H1 (cell line): ENCODE results near the gene CKAP4. TPM values are rescaled to one million over a fixed set of nuclear protein-coding genes. Genes with fewer than 3 reads are reported as not detected.

Experiments
- CTCF ChIA-PET: fragments of 300-600 bp; sonication (Branson Sonifier 250); formaldehyde crosslinking; loops from one replicate; lab custom pipeline; 2021; ENCODE audit not compliant: partially characterized antibody; lab: Charles Lee
- POLR2A ChIA-PET: fragments of 300-600 bp; sonication (Branson Sonifier 250); formaldehyde crosslinking; loops from one replicate; lab custom pipeline; 2021; ENCODE audit warnings: inconsistent platforms; ENCODE audit not compliant: partially characterized antibody; lab: Charles Lee
- DNase-seq, 2 experiments: peaks; one replicate each; pipeline versions ENCODE4 v3.0.0 to v3.0.0-alpha.2; 2010 to 2022; ENCODE audit warnings: low spot score in 2 of 2, low read depth in 1 of 2, mixed read lengths in 1 of 2
- FAIRE-seq: peaks from 2 replicates; lab custom pipeline; 2011; peaks lifted over from hg19 to GRCh38; lab: Jason Lieb, UNC
- H2AFZ ChIP-seq: 2 replicates; pipeline ENCODE4 v1.8.1; 2012; ENCODE audit warnings: low read length, inconsistent platforms
- H2AK5ac ChIP-seq: 2 replicates; pipeline ENCODE4 v1.6.1; 2013; ENCODE audit warnings: low read depth, low read length
- H2BK120ac ChIP-seq: replicated peaks from 2 replicates; pipeline ENCODE3; 2013; ENCODE audit warnings: low read depth, low read length, inconsistent platforms
- H2BK12ac ChIP-seq: 2 replicates; pipeline ENCODE4 v1.6.1; 2013; ENCODE audit warnings: low read depth, low read length
- H2BK15ac ChIP-seq: 2 replicates; pipeline ENCODE4 v1.6.1; 2013; ENCODE audit warnings: low read length
- H2BK20ac ChIP-seq: 2 replicates; pipeline ENCODE4 v1.6.1; 2013; ENCODE audit warnings: low read length
- H2BK5ac ChIP-seq: 2 replicates; pipeline ENCODE4 v1.6.1; 2013; ENCODE audit warnings: low read depth, low read length
- H3K14ac ChIP-seq: 2 replicates; pipeline ENCODE4 v1.6.1; 2013; ENCODE audit warnings: inconsistent platforms; ENCODE audit not compliant: insufficient read length
- H3K18ac ChIP-seq: 2 replicates; pipeline ENCODE4 v1.6.1; 2013; ENCODE audit warnings: low read length; ENCODE audit errors: extremely low read depth
- H3K23ac ChIP-seq: 2 replicates; pipeline ENCODE4 v1.6.1; 2013; ENCODE audit warnings: inconsistent platforms; ENCODE audit not compliant: insufficient read length
- H3K23me2 ChIP-seq: 2 replicates; pipeline ENCODE4 v1.6.1; 2013; ENCODE audit warnings: low read depth, low read length
- H3K27ac ChIP-seq: 2 replicates; pipeline ENCODE4 v1.6.1; 2011; ENCODE audit warnings: low read depth, low read length, inconsistent platforms
- H3K27me3 ChIP-seq, 4 experiments: replicated peaks in 1 of 4; 1 replicate in 1 of 4; 2 replicates in 3 of 4; pipeline versions ENCODE4 v1.6.1 to v1.8.1; 2011 to 2013; ENCODE audit warnings: low read length in 3 of 4, mild to moderate bottlenecking in 3 of 4, inconsistent platforms in 2 of 4, mixed read lengths in 2 of 4, moderate library complexity in 1 of 4; ENCODE audit not compliant: control insufficient read depth in 3 of 4, insufficient read depth in 3 of 4; ENCODE audit errors: extremely low read depth in 1 of 4
- H3K36me3 ChIP-seq, 4 experiments: 2 replicates each; pipeline versions ENCODE4 v1.6.1 to v1.8.1; 2011 to 2013; ENCODE audit warnings: mild to moderate bottlenecking in 4 of 4, low read length in 3 of 4, moderate library complexity in 2 of 4, control low read depth in 1 of 4, inconsistent platforms in 1 of 4; ENCODE audit not compliant: insufficient read depth in 4 of 4, control insufficient read depth in 2 of 4
- H3K4ac ChIP-seq: replicated peaks from 2 replicates; pipeline ENCODE3; 2013; ENCODE audit warnings: low read length, low read depth, mixed read lengths, inconsistent platforms; ENCODE audit not compliant: insufficient read length
- H3K4me1 ChIP-seq, 4 experiments: replicated peaks in 1 of 4; 1 replicate in 1 of 4; 2 replicates in 3 of 4; pipeline versions ENCODE4 v1.6.1 to v1.8.1; 2011 to 2013; ENCODE audit warnings: low read length in 3 of 4, inconsistent platforms in 2 of 4, mixed read lengths in 1 of 4; ENCODE audit not compliant: insufficient read depth in 4 of 4, control insufficient read depth in 3 of 4
- H3K4me2 ChIP-seq, 2 experiments: 2 replicates each; pipeline versions ENCODE4 v1.6.1 to v1.8.1; 2011 to 2013; ENCODE audit warnings: low read depth in 2 of 2, low read length in 2 of 2, control low read depth in 1 of 2, inconsistent platforms in 1 of 2, mild to moderate bottlenecking in 1 of 2; ENCODE audit not compliant: insufficient read depth in 1 of 2
- H3K4me3 ChIP-seq, 4 experiments: fragments of 200-600, 300-600 bp in 1 of 4; sonication (generic), shearing (Covaris generic), sonication (Bioruptor Twin) in 1 of 4; 2 replicates each; pipeline versions ENCODE4 v1.5.1 to v1.8.1; 2011 to 2016; ENCODE audit warnings: low read length in 4 of 4, low read depth in 3 of 4, control low read depth in 2 of 4, inconsistent platforms in 2 of 4, mild to moderate bottlenecking in 2 of 4, mixed read lengths in 1 of 4, moderate library complexity in 1 of 4; ENCODE audit not compliant: insufficient read depth in 2 of 4; ENCODE audit errors: extremely low read depth in 1 of 4
- H3K56ac ChIP-seq: replicated peaks from 2 replicates; pipeline ENCODE3; 2013; ENCODE audit warnings: low read depth, mild to moderate bottlenecking, mixed read lengths, low read length, inconsistent platforms; ENCODE audit not compliant: insufficient read length
- H3K79me1 ChIP-seq: 2 replicates; pipeline ENCODE4 v1.6.1; 2013; ENCODE audit warnings: low read depth, low read length, control low read depth
- H3K79me2 ChIP-seq, 2 experiments: 2 replicates each; pipeline versions ENCODE4 v1.6.1 to v1.8.1; 2012 to 2013; ENCODE audit warnings: low read length in 2 of 2, mild to moderate bottlenecking in 2 of 2, inconsistent platforms in 1 of 2; ENCODE audit not compliant: insufficient read depth in 2 of 2, control insufficient read depth in 1 of 2
- H3K9ac ChIP-seq, 4 experiments: replicated peaks in 1 of 4; 1 replicate in 1 of 4; 2 replicates in 3 of 4; pipeline versions ENCODE4 v1.6.1 to v1.8.1; 2011 to 2013; ENCODE audit warnings: low read depth in 3 of 4, low read length in 3 of 4, control low read depth in 2 of 4, mild to moderate bottlenecking in 2 of 4, moderate library complexity in 2 of 4, inconsistent platforms in 1 of 4; ENCODE audit errors: extremely low read depth in 1 of 4
- H3K9me3 ChIP-seq, 2 experiments: 2 replicates each; pipeline versions ENCODE4 v1.6.1 to v1.8.1; 2012 to 2013; ENCODE audit warnings: mild to moderate bottlenecking in 2 of 2, moderate library complexity in 2 of 2, control low read depth in 1 of 2, inconsistent platforms in 1 of 2, low read depth in 1 of 2, low read length in 1 of 2, mixed read lengths in 1 of 2; ENCODE audit not compliant: insufficient read depth in 2 of 2
- H4K20me1 ChIP-seq, 2 experiments: replicated peaks in 1 of 2; 2 replicates each; pipeline versions ENCODE3 to v1.8.1; 2011 to 2013; ENCODE audit warnings: inconsistent platforms in 2 of 2, low read length in 2 of 2, mild to moderate bottlenecking in 1 of 2; ENCODE audit not compliant: insufficient read depth in 2 of 2, control insufficient read depth in 1 of 2
- H4K5ac ChIP-seq: 2 replicates; pipeline ENCODE4 v1.6.1; 2013; ENCODE audit warnings: low read length, low read depth, mixed read lengths, inconsistent platforms; ENCODE audit not compliant: insufficient read length
- H4K8ac ChIP-seq: 2 replicates; pipeline ENCODE4 v1.8.0; 2013; ENCODE audit warnings: mild to moderate bottlenecking, moderate library complexity, low read length, inconsistent platforms; ENCODE audit not compliant: insufficient read depth; ENCODE audit errors: extremely low read depth
- H4K91ac ChIP-seq: replicated peaks from 2 replicates; pipeline ENCODE3; 2013; ENCODE audit warnings: low read length, mixed read lengths, inconsistent platforms; ENCODE audit not compliant: insufficient read length
- CREB1 ChIP-seq: IDR thresholded peaks from 2 replicates; pipeline ENCODE4 v1.6.1; 2012; ENCODE audit warnings: inconsistent platforms
- EP300 ChIP-seq, 2 experiments: IDR thresholded peaks; 1 replicate in 1 of 2; 2 replicates in 1 of 2; pipeline ENCODE4 v1.6.1; 2011 to 2012; ENCODE audit warnings: low read depth in 2 of 2, low read length in 2 of 2, mild to moderate bottlenecking in 2 of 2, borderline replicate concordance in 1 of 2, inconsistent platforms in 1 of 2, moderate library complexity in 1 of 2
- EZH2 ChIP-seq: fragments of 200-600 bp; sonication (generic); IDR thresholded peaks from 2 replicates; pipeline ENCODE4 v1.7.1; 2012; ENCODE audit warnings: low read depth, mild to moderate bottlenecking, moderate library complexity, low read length, inconsistent platforms; ENCODE audit not compliant: severe bottlenecking
- GTF2F1 ChIP-seq: IDR thresholded peaks from 2 replicates; pipeline ENCODE4 v1.6.1; 2012; ENCODE audit warnings: low read depth, low read length, improper control_type of control experiment, borderline replicate concordance
- HDAC2 ChIP-seq, 2 experiments: fragments of 300-600 bp in 1 of 2; sonication (generic) in 1 of 2; IDR thresholded peaks; 2 replicates each; pipeline ENCODE4 v1.6.1; 2011 to 2012; ENCODE audit warnings: low read depth in 2 of 2, low read length in 2 of 2, mild to moderate bottlenecking in 2 of 2, moderate library complexity in 2 of 2, borderline replicate concordance in 1 of 2, inconsistent platforms in 1 of 2
- MAFK ChIP-seq: IDR thresholded peaks from 2 replicates; pipeline ENCODE4 v1.6.1; 2012; ENCODE audit warnings: low read depth, mild to moderate bottlenecking, improper control_type of control experiment, low read length
- RFX5 ChIP-seq: IDR thresholded peaks from 2 replicates; pipeline ENCODE4 v1.6.1; 2011; ENCODE audit warnings: low read depth, low read length, improper control_type of control experiment, borderline replicate concordance
- RXRA ChIP-seq: IDR thresholded peaks from 2 replicates; pipeline ENCODE4 v1.6.1; 2011; ENCODE audit warnings: low read depth, mild to moderate bottlenecking, low read length, moderate library complexity; ENCODE audit not compliant: insufficient read depth
- SIN3A ChIP-seq, 2 experiments: IDR thresholded peaks in 1 of 2; conservative IDR thresholded peaks in 1 of 2; 2 replicates each; pipeline ENCODE4 v1.6.1; 2011 to 2012; ENCODE audit warnings: low read length in 2 of 2, improper control_type of control experiment in 1 of 2, low read depth in 1 of 2, mild to moderate bottlenecking in 1 of 2
- TBP ChIP-seq: IDR thresholded peaks from 2 replicates; pipeline ENCODE4 v1.6.1; 2011; ENCODE audit warnings: low read depth, low read length, improper control_type of control experiment
- TEAD4 ChIP-seq: IDR thresholded peaks from 2 replicates; pipeline ENCODE4 v1.6.1; 2012; ENCODE audit warnings: low read depth, low read length, inconsistent platforms, mixed read lengths
- WGBS, 2 experiments: shearing (Covaris generic) in 1 of 2; methylation state at CpG; one replicate each; pipeline versions ENCODE4 v1.1.6 to v1.1.7; 2013 to 2015; ENCODE audit warnings: low lambda C conversion rate in 2 of 2, mixed read lengths in 2 of 2, inconsistent platforms in 1 of 2, low coverage in 1 of 2, missing lambda C conversion rate in 1 of 2; ENCODE audit not compliant: insufficient replicate concordance in 2 of 2, insufficient coverage in 1 of 2, insufficient read length in 1 of 2; ENCODE audit errors: extremely low coverage in 1 of 2, missing lambda C conversion rate in 1 of 2; 5-methylcytosine and 5-hydroxymethylcytosine counted together
- polyA plus RNA-seq, 7 experiments: library from polyadenylated mRNA; depleted of rRNA in 3 of 7; stranded (reverse) in 5 of 7; unstranded in 2 of 7; fragments of >200 nt in 5 of 7; fragments of 200-250 nt in 2 of 7; gene quantifications; 1 replicate in 5 of 7; 2 replicates in 1 of 7; 4 replicates in 1 of 7; pipeline versions ENCODE4 v1.2.1 to v1.2.3, GENCODE V29; 2011 to 2013; ENCODE audit warnings: missing spikeins in 2 of 7, mixed read lengths in 2 of 7
- total RNA-seq: library from RNA; stranded (reverse); fragmentation: NEBNext Ultra II Directional; extraction: Animal tissue kit (Norgen Biotek cat#: 25700); gene quantifications from 2 replicates; pipeline ENCODE4 v1.2.1, GENCODE V29; 2021

Gene CKAP4
- total and polyA plus RNA-seq, 2 of the 8 experiments (the other 6 are each of a cell fraction or from before 2014, with no cell fraction given): 35.8 to 80.7 TPM

DNA sequence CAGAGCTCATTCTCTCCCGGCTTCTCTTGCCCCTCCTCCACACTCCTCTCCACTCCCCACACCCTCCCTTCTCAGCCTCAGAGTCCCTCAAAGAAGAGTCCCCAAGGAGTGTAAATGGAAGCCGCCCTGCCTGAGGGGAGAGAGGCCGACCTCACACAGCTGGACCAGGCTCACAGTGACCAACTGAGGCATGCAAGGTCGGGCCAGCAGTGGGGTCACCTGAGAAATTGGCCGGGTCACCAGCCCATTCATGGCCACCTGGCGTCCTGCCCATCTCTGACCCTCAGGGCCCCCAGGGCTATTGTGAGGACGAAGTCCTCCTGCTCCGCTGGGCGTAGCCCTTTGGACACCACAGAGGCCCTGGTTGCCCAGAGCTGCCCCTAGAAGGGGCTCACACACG lies 59.6 kb downstream of the CKAP4 start:
- FAIRE-seq: no peak

More for the DNA sequence above, 59.6 kb downstream of the CKAP4 start:
- H3K27me3 ChIP-seq: no peaks in the 10 kb centered on the region
- H3K79me2 ChIP-seq: no peaks in the 10 kb centered on the region
- no peak overlapping the region; the same call in 1 of the 2 replicates for H2BK5ac ChIP-seq
- H3K56ac ChIP-seq: no peak overlapping the region
- H4K91ac ChIP-seq: no peak overlapping the region
- no peak overlapping the region for H2AFZ ChIP-seq
- DNase-seq: no peak
- no peak overlapping the region for H3K23ac ChIP-seq
- H3K9me3 ChIP-seq: no peaks in the 10 kb centered on the region
- H2BK20ac ChIP-seq: peak overlapping the region; percentile 49; the same call in 1 of the 2 replicates
- no peak overlapping the region for H3K9ac ChIP-seq
- no peak overlapping the region for H2AK5ac ChIP-seq
- no peaks in the 10 kb centered on the region for H3K36me3 ChIP-seq
- H2BK120ac ChIP-seq: no peak overlapping the region
- ChIA-PET CTCF (interaction anchor here (0.9 to 4.2 kb wide), 8 partner anchors 9 to 173 kb away, joined by 3 to 19 read pairs (median 4); no protein-coding TSS in a partner anchor), POLR2A (interaction anchor here (1.0 to 1.3 kb wide), 3 partner anchors 18 to 56 kb away, joined by 3 to 6 read pairs (median 3); partner anchors contain the start of gene NUAK1)
- H3K4me1 ChIP-seq: peaks cover 0 to 7% (median 2%) of the 10 kb centered on the region in 4 experiments; a peak in 4 of 7 replicates
- no peak overlapping the region for H4K5ac ChIP-seq
- no peak overlapping the region for H3K14ac ChIP-seq
- no peak overlapping the region for H2BK15ac ChIP-seq
- no peak overlapping the region for H3K27ac ChIP-seq
- TF ChIP-seq CREB1 (no peak), EZH2 (no peak), TEAD4 (no peak), HDAC2 (IDR thresholded peaks at IDR 0.05; ENCODE audit: borderline replicate concordance in 1 of 2, low read depth in 2 of 2, low read length in 2 of 2) (no peak), RXRA (no peak), SIN3A (conservative IDR thresholded peaks at IDR 0.05 in 1 of 2, IDR thresholded peaks at IDR 0.05 in 1 of 2; ENCODE audit: low read depth in 1 of 2, low read length in 2 of 2) (no peak), GTF2F1 (no peak), RFX5 (no peak), EP300 (IDR thresholded peaks at IDR 0.05; ENCODE audit: borderline replicate concordance in 1 of 2, low read depth in 2 of 2, low read length in 2 of 2) (no peak), MAFK (no peak), TBP (no peak)
- H4K20me1 ChIP-seq: no peaks in the 10 kb centered on the region
- no peaks in the 10 kb centered on the region for H3K23me2 ChIP-seq
- H4K8ac ChIP-seq: no peak overlapping the region
- H3K4ac ChIP-seq: no peak overlapping the region
- H3K4me3 ChIP-seq: no peak overlapping the region
- 68% methylated on average over 9 of the region's 10 CpGs; no CpG with 5 or more reads in 1 of the 2 experiments for WGBS, 2 experiments
- no peak overlapping the region; a peak in 1 of 4 replicates for H3K4me2 ChIP-seq
- H2BK12ac ChIP-seq: no peak overlapping the region; the same call in 1 of the 2 replicates
- no peak overlapping the region for H3K18ac ChIP-seq
- H3K79me1 ChIP-seq: no peaks in the 10 kb centered on the region
